ENCODE measurements around the gene C1R.

Gene C1R

DNA sequence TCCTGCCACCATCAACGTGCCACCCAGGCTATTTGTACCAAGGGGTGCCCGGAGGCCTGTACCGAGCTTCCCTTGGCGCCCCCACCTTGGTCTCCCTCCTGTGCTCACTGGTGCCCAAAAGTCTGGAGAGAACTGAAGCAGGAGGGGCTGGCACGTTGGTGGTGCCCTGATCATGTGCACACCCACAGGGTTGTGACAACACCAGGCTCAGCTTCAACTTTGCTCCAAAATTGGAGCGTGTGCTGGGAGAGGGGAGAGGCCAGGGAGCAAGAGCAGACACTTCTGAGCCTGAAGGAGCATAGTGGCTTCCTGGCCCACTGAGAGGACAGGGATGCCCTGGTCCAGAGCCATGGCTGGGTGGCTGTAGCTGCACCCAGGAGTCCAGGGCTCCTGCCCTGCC, 60.9 kb downstream of the C1R start:
- TF ChIP-seq, protein P1, sequence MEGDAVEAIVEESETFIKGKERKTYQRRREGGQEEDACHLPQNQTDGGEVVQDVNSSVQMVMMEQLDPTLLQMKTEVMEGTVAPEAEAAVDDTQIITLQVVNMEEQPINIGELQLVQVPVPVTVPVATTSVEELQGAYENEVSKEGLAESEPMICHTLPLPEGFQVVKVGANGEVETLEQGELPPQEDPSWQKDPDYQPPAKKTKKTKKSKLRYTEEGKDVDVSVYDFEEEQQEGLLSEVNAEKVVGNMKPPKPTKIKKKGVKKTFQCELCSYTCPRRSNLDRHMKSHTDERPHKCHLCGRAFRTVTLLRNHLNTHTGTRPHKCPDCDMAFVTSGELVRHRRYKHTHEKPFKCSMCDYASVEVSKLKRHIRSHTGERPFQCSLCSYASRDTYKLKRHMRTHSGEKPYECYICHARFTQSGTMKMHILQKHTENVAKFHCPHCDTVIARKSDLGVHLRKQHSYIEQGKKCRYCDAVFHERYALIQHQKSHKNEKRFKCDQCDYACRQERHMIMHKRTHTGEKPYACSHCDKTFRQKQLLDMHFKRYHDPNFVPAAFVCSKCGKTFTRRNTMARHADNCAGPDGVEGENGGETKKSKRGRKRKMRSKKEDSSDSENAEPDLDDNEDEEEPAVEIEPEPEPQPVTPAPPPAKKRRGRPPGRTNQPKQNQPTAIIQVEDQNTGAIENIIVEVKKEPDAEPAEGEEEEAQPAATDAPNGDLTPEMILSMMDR (IDR thresholded peaks at IDR 0.05), result no peak

All from LNCAP (cell line).